Heart right ventricle (tissue), 16 donors: Measurements from ENCODE around the gene ATP8B1. TPM values are rescaled to one million over a fixed set of nuclear protein-coding genes. Genes with fewer than 3 reads are reported as not detected.

ENCODE experiments used
- ATAC-seq, 8 donors: fragments of 200-7000 bp; cut with Tn5 transposase; one replicate each; pipeline ENCODE4 v1.9.1; 2020; ENCODE audit warnings: mild to moderate bottlenecking in 8 of 8, moderate library complexity in 8 of 8, moderate number of reproducible peaks in 1 of 8
- DNase-seq, 2 donors: peaks; one replicate each; pipeline ENCODE4 v3.0.0-alpha.2; 2020
- H3K27ac ChIP-seq, 10 donors: fragments of 200-600 bp; sonication (generic) in 2 of 10; one replicate each; pipeline versions ENCODE4 v1.5.0 to v1.8.0; 2020 to 2022; ENCODE audit warnings: mild to moderate bottlenecking in 3 of 10
- H3K27me3 ChIP-seq, 7 donors: fragments of 200-600 bp; one replicate each; pipeline ENCODE4 v1.8.0; 2021 to 2022; ENCODE audit warnings: mild to moderate bottlenecking in 2 of 7
- H3K36me3 ChIP-seq, 9 donors: fragments of 200-600 bp; sonication (generic) in 1 of 9; one replicate each; pipeline versions ENCODE4 v1.5.0 to v1.8.0; 2020 to 2022; ENCODE audit warnings: mild to moderate bottlenecking in 2 of 9
- H3K4me1 ChIP-seq, 9 donors: fragments of 200-600 bp; sonication (generic) in 1 of 9; one replicate each; pipeline versions ENCODE4 v1.5.0 to v1.8.0; 2020 to 2022; ENCODE audit warnings: mild to moderate bottlenecking in 4 of 9
- H3K4me3 ChIP-seq, 10 donors: fragments of 200-600 bp; sonication (generic) in 2 of 10; one replicate each; pipeline versions ENCODE4 v1.5.0 to v1.8.0; 2020 to 2022; ENCODE audit warnings: mild to moderate bottlenecking in 7 of 10, moderate library complexity in 2 of 10
- H3K9me3 ChIP-seq, 11 donors: fragments of 200-600 bp in 10 of 11; sonication (generic) in 2 of 11; one replicate each; pipeline versions ENCODE4 v1.5.0 to v1.8.0; 2013 to 2022; ENCODE audit warnings: mild to moderate bottlenecking in 2 of 11, control low read depth in 1 of 11, moderate library complexity in 1 of 11
- CTCF ChIP-seq, 9 donors: fragments of 200-600 bp; sonication (generic) in 2 of 9; IDR thresholded peaks; one replicate each; pipeline versions ENCODE4 v1.5.0 to v1.8.0; 2021 to 2022; ENCODE audit warnings: antibody characterized with exemption in 9 of 9, mild to moderate bottlenecking in 5 of 9, moderate library complexity in 1 of 9
- WGBS, 2 donors: extraction: QIAGEN DNeasy Blood & Tissue Kit; methylation state at CpG; one replicate each; pipeline ENCODE4 v1.1.7; 2013; ENCODE audit warnings: inconsistent platforms in 1 of 2; 5-methylcytosine and 5-hydroxymethylcytosine counted together
- intact Hi-C, 10 donors: fragments of 100-400 bp; cut with DNase I; formaldehyde crosslinking; loops; one replicate each; pipeline versions ENCODE4 v1.11.1 to v1.14.2; 2022
- polyA plus RNA-seq, 2 donors: library from polyadenylated mRNA; stranded (reverse); fragments of 200-250 nt; gene quantifications; one replicate each; pipeline ENCODE4 v1.2.3, GENCODE V29; 2013
- total RNA-seq, 10 donors: library from RNA; stranded (reverse); fragmentation: NEBNext Ultra II Directional in 3 of 10; extraction: Animal tissue kit (Norgen Biotek cat#: 25700) in 3 of 10; gene quantifications; one replicate each; pipeline versions ENCODE4 v1.2.1 to v1.2.4, GENCODE V29; 2021 to 2023
- donor health status: Arrhythmogenic right ventricular cardiomyopathy.
- donor health status: ischemic (EF 13 %, LVEDD 7.1; RV severe dilation, severe dysfunction).
- donor health status: healthy with polysubstance abuse.
- donor health status: DM: no; HTN: yes; CAD: no.
- donor health status: DM: no; HTN: no; CAD: no.
- donor health status: ischemic (EF 25% LVEDD 6.9; RV normal size, moderate dysfunction).
- donor health status: ischemic (EF 25% LVEDD 5.7; RV mildly dilated, moderate dysfunction).
- donor health status: healthy.
- donor health status: DM: yes; HTN: yes; CAD: no.
- donor health status: Ischemic cardiomyopathy.
- donor health status: ischemic (EF 35%, LVEDD 5.7; RV mildly dilated, moderate dysfunction).
- donor health status: nonischemic (EF 11% LVEDD 7.7; RV severe dilation, severe dysfunction).
- donor health status: DM: yes; HTN: yes; CAD: no.
- donor health status: PGD.
- donor health status: ischemic (EF 29% LVEDD 5.4; RV normal size, mild dysfunction).
- donor health status: nonischemic (EF 23%, LVEDD 6.1; RV moderate dilation, normal function).

Gene ATP8B1
- total and polyA plus RNA-seq, 12 donors = 2.7 to 16.5 (median 7.2) TPM

- ATAC-seq (peak in 1 of 8 donors; percentile 48), DNase-seq (no peak)
- Histone ChIP-seq H3K27ac (no peak overlapping the region), H3K27me3 (no peaks in the 10 kb centered on the region), H3K4me1 (peaks cover 0 to 16% (median 6%) of the 10 kb centered on the region in 9 donors), H3K9me3 (no peaks in the 10 kb centered on the region), H3K4me3 (no peak overlapping the region), H3K36me3 (peaks cover 0 to 8% (median 0%) of the 10 kb centered on the region in 9 donors)
- no peak for TF ChIP-seq CTCF (IDR thresholded peaks at IDR 0.05)
- WGBS, 2 donors = 73 to 79% methylated on average over 4 of the region's 4 CpGs
- intact Hi-C loops = loop anchor here in 5 of 10 donors (10.0 kb wide), 5 partner anchors 60 to 490 kb away; partner anchors contain the start of genes NEDD4L (in 2 of the 5) and ATP8B1 (in 1 of the 5)
Observed at GRCh38 chr18:57635003-57635822, 167.9 kb downstream of the ATP8B1 start.

- Histone ChIP-seq H3K36me3 (no peaks in the 10 kb centered on the region), H3K27ac (peak overlapping the region in 1 of 10 donors; percentile 91), H3K4me1 (peaks cover 0 to 19% (median 7%) of the 10 kb centered on the region in 9 donors), H3K9me3 (no peaks in the 10 kb centered on the region), H3K4me3 (no peak overlapping the region), H3K27me3 (no peaks in the 10 kb centered on the region)
- 77 to 87% methylated on average over 2 of the region's 2 CpGs for WGBS, 2 donors
- intact Hi-C loops = loop anchor here in 6 of 10 donors (5.0 to 10.0 kb wide), 6 partner anchors 63 to 493 kb away; partner anchors contain the start of genes NEDD4L (in 2 of the 6) and ATP8B1 (in 1 of the 6)
- no peak for TF ChIP-seq CTCF (IDR thresholded peaks at IDR 0.05)
- ATAC-seq = no peak
- DNase-seq = no peak
Observed at GRCh38 chr18:57631697-57632096, 171.4 kb downstream of the ATP8B1 start.

- DNase-seq (no peak), ATAC-seq (peak in 2 of 8 donors; percentile 5)
- intact Hi-C loops = loop anchor here in 6 of 10 donors (5.0 to 10.0 kb wide), 6 partner anchors 64 to 494 kb away; partner anchors contain the start of genes NEDD4L (in 2 of the 6) and ATP8B1 (in 1 of the 6)
- TF ChIP-seq CTCF (IDR thresholded peaks at IDR 0.05) = no peak
- no peaks in the 10 kb centered on the region for H3K36me3 ChIP-seq
- no peaks in the 10 kb centered on the region for H3K27me3 ChIP-seq
- H3K4me1 ChIP-seq = peaks cover 0 to 19% (median 7%) of the 10 kb centered on the region in 9 donors
- WGBS, 2 donors = 53 to 56% methylated on average over 13 of the region's 13 CpGs
- H3K27ac ChIP-seq = peak overlapping the region in 9 of 10 donors; percentile 71 to 91 (median 77)
- no peaks in the 10 kb centered on the region for H3K9me3 ChIP-seq
- peak overlapping the region; percentile 50 to 77 (median 64) for H3K4me3 ChIP-seq
Observed at GRCh38 chr18:57630754-57631595, 172.1 kb downstream of the ATP8B1 start.
